Neural progenitor cell (in vitro differentiated cells): Measurements from ENCODE around the gene WLS. TPM values are rescaled to one million over a fixed set of nuclear protein-coding genes. Genes with fewer than 3 reads are reported as not detected.

ENCODE experiments used
- DNase-seq: peaks from one replicate; pipeline ENCODE4 v3.0.0-alpha.2; 2016; ENCODE audit warnings: low spot score
- H2AFZ ChIP-seq: fragments of 200-600 bp; sonication (generic); replicated peaks from 2 replicates; pipeline ENCODE4 v1.6.1; 2016; ENCODE audit warnings: antibody characterized with exemption
- H3F3A ChIP-seq: fragments of 200-600 bp; sonication (generic); 2 replicates; pipeline ENCODE4 v1.6.1; 2016; ENCODE audit warnings: antibody characterized with exemption, low read depth
- H3K27ac ChIP-seq: fragments of 200-600 bp; sonication (generic); 2 replicates; pipeline ENCODE4 v1.5.1; 2016; ENCODE audit warnings: mild to moderate bottlenecking
- H3K27me3 ChIP-seq: fragments of 200-600 bp; sonication (generic); 2 replicates; pipeline ENCODE4 v1.6.1; 2016; ENCODE audit warnings: mild to moderate bottlenecking, moderate library complexity
- H3K36me3 ChIP-seq: fragments of 200-600 bp; sonication (generic); 2 replicates; pipeline ENCODE4 v1.5.1; 2016
- H3K4me1 ChIP-seq: fragments of 200-600 bp; sonication (generic); 2 replicates; pipeline ENCODE4 v1.6.1; 2016; ENCODE audit warnings: mixed run types
- H3K4me2 ChIP-seq: fragments of 200-600 bp; sonication (generic); 2 replicates; pipeline ENCODE4 v1.6.1; 2016
- H3K4me3 ChIP-seq: fragments of 200-600 bp; sonication (generic); 2 replicates; pipeline ENCODE4 v1.5.1; 2016
- H3K79me2 ChIP-seq: fragments of 200-600 bp; sonication (generic); 2 replicates; pipeline ENCODE4 v1.6.1; 2016; ENCODE audit warnings: low read depth
- H3K9ac ChIP-seq: fragments of 200-600 bp; sonication (generic); 2 replicates; pipeline ENCODE4 v1.6.1; 2016
- H3K9me3 ChIP-seq: fragments of 200-600 bp; sonication (generic); 2 replicates; pipeline ENCODE4 v1.5.1; 2016; ENCODE audit warnings: low read depth
- H4K20me1 ChIP-seq: fragments of 200-600 bp; sonication (generic); 2 replicates; pipeline ENCODE4 v1.6.1; 2016; ENCODE audit warnings: low read depth
- H3K27ac Mint-ChIP-seq: 3 replicates; pipeline ENCODE4 v1.8.0; 2021; ENCODE audit warnings: mixed read lengths
- H3K27me3 Mint-ChIP-seq: 2 replicates; pipeline ENCODE4 v1.8.0; 2022; ENCODE audit warnings: low read depth, mild to moderate bottlenecking, inconsistent platforms, moderate library complexity, mixed read lengths; ENCODE audit not compliant: insufficient read depth
- H3K36me3 Mint-ChIP-seq: 3 replicates; pipeline ENCODE4 v1.8.0; 2021; ENCODE audit warnings: mixed read lengths
- H3K4me1 Mint-ChIP-seq: 3 replicates; pipeline ENCODE4 v1.8.0; 2021; ENCODE audit warnings: mixed read lengths
- H3K4me3 Mint-ChIP-seq: 3 replicates; pipeline ENCODE4 v1.8.0; 2021; ENCODE audit warnings: mild to moderate bottlenecking, moderate library complexity, mixed read lengths
- H3K9me3 Mint-ChIP-seq: 3 replicates; pipeline ENCODE4 v1.8.0; 2020; ENCODE audit warnings: mixed read lengths
- EZH2 ChIP-seq: fragments of 200-600 bp; sonication (generic); IDR thresholded peaks from 2 replicates; pipeline ENCODE4 v1.6.1; 2017; ENCODE audit warnings: antibody characterized with exemption, mild to moderate bottlenecking, moderate library complexity
- EZH2phosphoT487 ChIP-seq: fragments of 200-600 bp; sonication (generic); IDR thresholded peaks from 2 replicates; pipeline ENCODE4 v1.6.1; 2017; ENCODE audit warnings: antibody characterized with exemption
- microRNA counts: library from miRNA; unstranded; fragments of <30 nt; microRNA quantifications from one replicate; lab custom pipeline; 2016
- microRNA-seq: library from miRNA; unstranded; fragments of <30 nt; microRNA quantifications from one replicate; pipeline ENCODE4, GENCODE V29; 2016
- small RNA-seq: library from RNA; depleted of rRNA; stranded (forward); fragments of <200 nt; gene quantifications from one replicate; pipeline ENCODE3, GENCODE V24; 2015
- total RNA-seq: library from RNA; depleted of rRNA; stranded (reverse); fragments of >200 nt; gene quantifications from 2 replicates; pipeline ENCODE4 v1.2.3, GENCODE V29; 2015; ENCODE audit warnings: low replicate concordance
- TF ChIP-seq, protein P1 (sequence below): fragments of 200-600 bp; sonication (generic); IDR thresholded peaks from 2 replicates; pipeline ENCODE4 v1.5.1; 2017; ENCODE audit warnings: antibody characterized with exemption, mild to moderate bottlenecking

WLS gene
- total RNA-seq, 1 donor from 2014 or later, result 259 TPM

- H3K27ac Mint-ChIP-seq, result no peak overlapping the region
- H4K20me1 ChIP-seq, result no peaks in the 10 kb centered on the region
- TF ChIP-seq, protein P1, sequence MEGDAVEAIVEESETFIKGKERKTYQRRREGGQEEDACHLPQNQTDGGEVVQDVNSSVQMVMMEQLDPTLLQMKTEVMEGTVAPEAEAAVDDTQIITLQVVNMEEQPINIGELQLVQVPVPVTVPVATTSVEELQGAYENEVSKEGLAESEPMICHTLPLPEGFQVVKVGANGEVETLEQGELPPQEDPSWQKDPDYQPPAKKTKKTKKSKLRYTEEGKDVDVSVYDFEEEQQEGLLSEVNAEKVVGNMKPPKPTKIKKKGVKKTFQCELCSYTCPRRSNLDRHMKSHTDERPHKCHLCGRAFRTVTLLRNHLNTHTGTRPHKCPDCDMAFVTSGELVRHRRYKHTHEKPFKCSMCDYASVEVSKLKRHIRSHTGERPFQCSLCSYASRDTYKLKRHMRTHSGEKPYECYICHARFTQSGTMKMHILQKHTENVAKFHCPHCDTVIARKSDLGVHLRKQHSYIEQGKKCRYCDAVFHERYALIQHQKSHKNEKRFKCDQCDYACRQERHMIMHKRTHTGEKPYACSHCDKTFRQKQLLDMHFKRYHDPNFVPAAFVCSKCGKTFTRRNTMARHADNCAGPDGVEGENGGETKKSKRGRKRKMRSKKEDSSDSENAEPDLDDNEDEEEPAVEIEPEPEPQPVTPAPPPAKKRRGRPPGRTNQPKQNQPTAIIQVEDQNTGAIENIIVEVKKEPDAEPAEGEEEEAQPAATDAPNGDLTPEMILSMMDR, result no peak
- no peak for TF ChIP-seq EZH2
- no peak for TF ChIP-seq EZH2phosphoT487
Observed at GRCh38 chr1:68083686-68084085, 148.6 kb downstream of the WLS start.

DNA sequence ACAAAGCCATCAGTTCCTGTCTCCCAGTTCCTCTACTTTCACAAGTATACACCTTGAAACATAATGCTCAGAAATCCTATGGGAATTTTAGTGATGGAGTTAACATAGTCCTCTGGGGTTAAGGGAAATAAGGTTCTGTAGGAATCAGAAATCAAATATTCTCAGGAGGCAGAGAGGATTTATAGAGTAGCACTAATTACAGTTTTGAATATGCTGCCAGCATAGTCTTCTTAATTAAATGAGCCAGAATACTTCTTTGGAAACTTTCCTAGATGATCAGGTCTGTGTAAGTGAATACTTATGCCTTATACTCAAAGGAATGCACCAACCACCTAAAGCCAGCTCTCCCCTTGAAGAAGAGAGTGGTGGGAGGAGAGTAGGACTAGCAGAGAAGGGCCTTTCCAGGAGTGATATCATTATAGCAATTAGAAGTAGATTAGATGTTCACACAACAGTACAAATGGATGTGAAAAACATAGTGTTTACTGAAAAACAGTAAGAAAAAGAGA is 150.5 kb downstream of the WLS start:
- no peaks in the 10 kb centered on the region for H3K79me2 ChIP-seq
- H4K20me1 ChIP-seq, result no peaks in the 10 kb centered on the region
- peaks cover 5% of the 10 kb centered on the region for H3K4me1 ChIP-seq
- Mint-ChIP-seq H3K4me3 (no peak overlapping the region), H3K27me3 (no peaks in the 10 kb centered on the region), H3K9me3 (peaks cover 2% of the 10 kb centered on the region), H3K36me3 (no peaks in the 10 kb centered on the region), H3K27ac (no peak overlapping the region), H3K4me1 (no peaks in the 10 kb centered on the region)
- H3K27me3 ChIP-seq, result no peaks in the 10 kb centered on the region
- no peak overlapping the region for H3K9ac ChIP-seq
- H3K36me3 ChIP-seq, result no peaks in the 10 kb centered on the region
- no peak overlapping the region for H3K4me3 ChIP-seq
- H3K4me2 ChIP-seq, result no peak overlapping the region
- no peak for DNase-seq
- no peaks in the 10 kb centered on the region for H3F3A ChIP-seq
- H2AFZ ChIP-seq, result no peak overlapping the region
- no peaks in the 10 kb centered on the region for H3K9me3 ChIP-seq
- no peak overlapping the region for H3K27ac ChIP-seq
- TF ChIP-seq, protein P1, result no peak
- no peak for TF ChIP-seq EZH2phosphoT487
- no peak for TF ChIP-seq EZH2

More at GRCh38 chr1:68083686-68084085, 148.6 kb downstream of the WLS start:
- Histone ChIP-seq H3K4me2 (no peak overlapping the region), H3K27ac (no peak overlapping the region), H3K4me1 (peaks cover 5% of the 10 kb centered on the region), H3K4me3 (no peak overlapping the region), H3K9me3 (no peaks in the 10 kb centered on the region), H3K9ac (no peak overlapping the region), H3F3A (no peaks in the 10 kb centered on the region), H3K27me3 (no peaks in the 10 kb centered on the region), H3K36me3 (no peaks in the 10 kb centered on the region), H2AFZ (no peak overlapping the region), H3K79me2 (no peaks in the 10 kb centered on the region)
- no peaks in the 10 kb centered on the region for H3K9me3 Mint-ChIP-seq
- no peaks in the 10 kb centered on the region for H3K27me3 Mint-ChIP-seq
- H3K4me3 Mint-ChIP-seq, result no peak overlapping the region
- DNase-seq, result no peak
- H3K36me3 Mint-ChIP-seq, result no peaks in the 10 kb centered on the region
- H3K4me1 Mint-ChIP-seq, result no peaks in the 10 kb centered on the region

DNA sequence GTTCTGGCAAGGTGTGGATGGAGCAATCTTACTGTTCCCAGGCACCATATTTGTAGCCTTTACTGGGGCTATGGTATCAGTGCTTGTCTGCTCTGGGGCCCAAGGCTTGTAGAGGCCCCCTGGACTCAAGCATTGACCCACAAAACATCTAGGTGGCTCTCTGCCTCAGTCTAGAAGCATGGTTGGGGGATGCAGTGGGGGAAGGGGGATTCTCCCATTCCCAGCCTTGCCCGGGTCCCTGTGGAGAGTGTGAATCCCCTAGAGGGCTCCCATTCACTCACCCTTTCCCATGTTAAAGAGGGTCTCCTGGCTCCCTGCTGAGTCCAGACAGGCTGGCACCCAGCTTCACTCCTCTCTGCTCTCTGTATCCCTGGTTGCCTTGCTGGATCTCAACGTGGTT is 153.7 kb downstream of the WLS start:
- H3K27ac Mint-ChIP-seq, result no peak overlapping the region
- no peak for DNase-seq
- H3K4me1 Mint-ChIP-seq, result no peaks in the 10 kb centered on the region

More for the DNA sequence above, 153.7 kb downstream of the WLS start:
- Mint-ChIP-seq H3K27me3 (peaks cover 2% of the 10 kb centered on the region), H3K4me3 (no peak overlapping the region), H3K9me3 (peaks cover 9% of the 10 kb centered on the region), H3K36me3 (peaks cover 2% of the 10 kb centered on the region)
- no peak overlapping the region for H3K4me3 ChIP-seq
- no peak overlapping the region for H3K27ac ChIP-seq
- H3K4me2 ChIP-seq, result no peak overlapping the region
- no peaks in the 10 kb centered on the region for H4K20me1 ChIP-seq
- no peaks in the 10 kb centered on the region for H3K79me2 ChIP-seq
- TF ChIP-seq EZH2 (no peak), EZH2phosphoT487 (no peak)
- TF ChIP-seq, protein P1, result no peak
- no peaks in the 10 kb centered on the region for H3F3A ChIP-seq
- H3K36me3 ChIP-seq, result no peaks in the 10 kb centered on the region
- no peak overlapping the region for H3K9ac ChIP-seq
- H3K4me1 ChIP-seq, result peaks cover 5% of the 10 kb centered on the region
- H3K9me3 ChIP-seq, result peaks cover 5% of the 10 kb centered on the region
- no peaks in the 10 kb centered on the region for H3K27me3 ChIP-seq
- no peak overlapping the region for H2AFZ ChIP-seq

MicroRNAs within 50 kb of the gene (microRNA counts, 767-probe panel; counts per million panel counts)
- microRNA hsa-miR-1262 (lab: Ali Mortazavi, UCI), result 460 counts per million, percentile 90 among the panel's probes with 10 or more counts

Small RNA genes lying within 50 kb of the gene (microRNA-seq; reads per million reads assigned to microRNA genes)
- gene MIR1262, result 2.4 reads per million, percentile 9 among the genes with 10 or more reads in this experiment

Small RNA genes lying within 50 kb of the gene (small RNA-seq; reads per million reads assigned to genes)
- gene COX6B1P7, result not detected
- gene MIR1262, result 0.34 reads per million, percentile 34 among the genes with 10 or more reads in this experiment

Other genes with a start within 250 kb of the WLS start
- 0.12 and 1.3 TPM in 2 replicates for gene DIRAS3, start 181.9 kb downstream of the WLS start, total RNA-seq
- gene RPE65, start 217.4 kb upstream of the WLS start, total RNA-seq, result not detected in 2 replicates